GDM1 (cell line): ENCODE measurements around the gene NOL12.
A peak's percentile ranks its signal among the peaks of the same experiment; 100 is the strongest.
"Not testable (repeated sequence)": the region's sequence is repeated elsewhere in the genome, so short reads cannot be mapped to it uniquely, and the experiment has no call there.

ENCODE experiments used
- DNase-seq: peaks from one replicate; lab custom pipeline; 2025; lab: John Stamatoyannopoulos, UW

NOL12 gene, protein sequence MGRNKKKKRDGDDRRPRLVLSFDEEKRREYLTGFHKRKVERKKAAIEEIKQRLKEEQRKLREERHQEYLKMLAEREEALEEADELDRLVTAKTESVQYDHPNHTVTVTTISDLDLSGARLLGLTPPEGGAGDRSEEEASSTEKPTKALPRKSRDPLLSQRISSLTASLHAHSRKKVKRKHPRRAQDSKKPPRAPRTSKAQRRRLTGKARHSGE

GRCh38 chr22:37686002-37686982, at the start of gene NOL12:
Gene NOL12, plus strand, starts transcription at chr22:37686343. Its CDS starts 50 bp downstream, at chr22:37686393.
- DNase-seq: peak; percentile 81

GRCh38 chr22:37636949-37637273, 49.2 kb upstream of the NOL12 start:
- DNase-seq: no peak

DNA sequence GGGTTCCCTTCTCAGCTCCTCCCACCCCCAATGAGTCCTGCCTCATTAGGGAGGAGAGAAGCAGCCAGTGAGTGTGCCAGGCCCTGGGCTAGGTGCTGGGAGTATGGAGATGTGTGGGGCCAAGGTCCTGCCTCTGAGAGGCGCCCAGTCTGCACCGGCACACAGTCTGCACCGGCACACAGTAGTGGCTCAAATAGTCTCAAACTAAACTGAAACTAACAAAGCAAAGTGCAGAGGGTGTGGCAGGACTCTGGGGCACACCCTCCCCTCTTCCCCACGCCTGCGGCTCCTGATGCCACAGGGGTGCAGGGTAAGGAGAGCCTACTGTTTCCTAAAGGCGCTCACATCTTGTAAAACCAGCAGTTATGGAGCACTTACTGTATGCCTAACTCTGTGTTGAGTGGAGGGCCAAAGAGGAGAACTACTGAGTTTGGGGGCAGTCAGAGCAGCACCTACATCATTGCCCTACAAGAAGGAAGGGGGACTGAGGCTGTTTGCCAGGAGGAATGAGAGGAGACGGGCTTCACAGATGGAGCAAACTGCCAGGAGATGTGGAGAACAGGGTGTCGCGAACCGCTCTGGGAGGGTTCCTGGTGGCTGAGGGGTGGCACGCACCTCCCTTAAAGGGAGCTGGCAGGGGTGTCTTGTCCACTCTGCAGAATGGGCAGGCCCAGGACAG, 47.6 kb upstream of the NOL12 start:
- DNase-seq: no peak

- peak; percentile 39 for DNase-seq
These were observed 46.9 kb upstream of the NOL12 start, which contains the start of gene SH3BP1 for GRCh38 chr22:37639070-37639760. Gene SH3BP1, plus strand, starts transcription at chr22:37639669. Its CDS starts 119 bp downstream, at chr22:37639788.

DNA sequence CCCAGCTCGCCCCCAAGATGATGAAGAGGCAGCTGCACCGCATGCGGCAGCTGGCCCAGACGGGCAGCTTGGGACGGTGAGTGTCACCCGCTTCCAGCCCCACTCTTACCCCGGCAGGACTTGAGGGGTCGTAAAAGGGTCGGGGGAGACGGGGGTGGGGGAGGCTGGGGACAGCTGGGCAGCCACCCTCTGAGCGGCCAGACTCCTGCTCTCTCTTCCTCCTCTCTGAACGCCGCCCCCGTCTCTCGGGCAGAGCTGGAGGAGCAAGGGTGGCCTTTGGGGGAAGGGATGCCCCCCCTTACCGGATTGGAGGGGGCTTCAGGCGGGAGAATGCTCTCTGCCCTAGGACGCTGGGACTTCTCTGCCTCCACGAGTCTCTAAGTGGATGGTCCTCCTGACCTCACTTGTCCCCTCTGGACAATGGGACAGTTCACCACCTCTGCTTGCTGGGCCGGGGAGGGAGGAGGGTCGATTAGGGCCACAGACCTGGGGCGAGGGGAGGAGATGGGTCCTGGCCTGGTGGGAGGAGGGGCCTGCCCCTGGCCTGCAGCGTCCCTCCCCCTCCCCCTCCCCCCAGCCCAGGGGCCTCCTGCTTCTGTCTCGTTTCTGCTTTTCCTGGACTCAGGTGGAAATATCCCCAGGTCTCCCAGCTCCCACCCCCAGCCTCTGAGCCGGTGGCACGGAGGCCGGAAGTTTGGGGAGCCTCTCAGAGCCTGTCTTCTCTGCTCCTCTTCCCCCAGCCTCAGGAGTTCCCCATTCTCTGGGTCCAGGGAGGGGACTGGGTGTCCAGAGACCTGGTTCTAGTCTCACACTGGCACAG, 46.2 kb upstream of the NOL12 start:
- DNase-seq: no peak

- no peak for DNase-seq
These were observed 45.3 kb upstream of the NOL12 start for GRCh38 chr22:37640591-37641560.

DNA sequence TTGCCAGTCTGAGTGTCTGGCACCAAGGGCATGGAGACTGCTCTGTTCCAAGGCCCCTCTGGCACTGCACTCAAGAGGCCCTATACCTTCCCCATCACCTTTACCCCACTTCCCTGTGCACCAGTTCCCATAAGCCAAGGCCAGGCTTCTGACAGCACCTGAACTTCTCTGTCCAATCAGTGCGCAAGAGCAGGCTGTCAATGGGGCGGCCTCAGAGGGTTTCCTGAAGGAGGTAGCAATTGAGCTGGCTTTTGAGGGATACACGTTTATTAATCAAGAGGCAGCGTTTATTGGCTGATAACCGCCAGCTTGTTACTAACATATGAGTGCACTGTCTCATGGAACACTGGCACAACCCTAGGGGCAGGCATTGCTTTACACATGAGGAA, 44.6 kb upstream of the NOL12 start:
- DNase-seq: no peak

DNA sequence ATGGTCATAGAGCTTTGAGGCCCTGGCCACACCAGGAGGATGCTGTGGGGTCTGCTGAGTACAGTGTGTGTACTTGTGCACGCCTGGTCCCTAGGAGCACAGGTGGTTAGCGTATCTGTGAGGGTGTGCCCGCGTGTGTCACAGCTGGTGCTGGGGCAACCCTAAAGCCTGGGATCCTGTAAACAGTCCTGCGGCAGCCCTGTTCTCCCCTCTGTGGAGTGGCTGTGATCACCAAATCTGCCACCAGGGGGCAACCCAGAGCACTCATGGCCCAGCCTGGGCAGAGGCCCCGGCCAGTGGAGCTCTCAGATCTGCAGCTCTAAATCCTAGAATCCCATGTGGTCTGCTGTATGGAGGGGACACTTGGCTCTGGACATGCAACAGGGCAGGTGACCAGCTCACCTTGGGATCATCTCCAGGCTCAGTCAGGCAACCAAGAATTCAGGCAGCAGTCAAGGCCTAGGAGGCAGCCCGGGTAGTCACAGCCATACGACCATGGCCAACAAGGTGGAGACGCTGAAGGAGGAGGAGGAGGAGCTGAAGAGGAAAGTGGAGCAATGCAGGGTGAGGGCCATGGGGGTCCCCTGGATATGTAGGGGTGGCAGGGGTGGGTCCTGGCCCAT, 42.8 kb upstream of the NOL12 start:
- DNase-seq: peak; percentile 63

DNA sequence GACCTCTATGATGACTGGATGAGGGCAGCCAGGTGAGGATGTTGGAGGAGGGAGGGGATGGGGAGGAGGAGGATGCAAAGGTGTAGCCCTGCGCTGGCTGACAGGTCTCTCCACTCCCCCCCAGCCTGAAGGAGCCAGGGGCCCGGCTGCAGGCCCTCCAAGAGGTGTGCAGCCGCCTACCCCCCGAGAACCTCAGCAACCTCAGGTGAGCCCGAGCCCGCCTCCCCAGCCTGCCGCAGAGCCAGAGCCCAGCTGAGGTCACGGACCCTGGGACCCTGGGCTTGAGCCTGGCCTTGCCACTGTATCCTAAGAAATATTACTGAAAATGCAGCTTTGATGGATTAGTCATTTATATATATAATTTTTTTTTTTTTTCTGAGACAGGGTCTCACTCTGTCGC, 38.8 kb upstream of the NOL12 start:
- no peak for DNase-seq

DNA sequence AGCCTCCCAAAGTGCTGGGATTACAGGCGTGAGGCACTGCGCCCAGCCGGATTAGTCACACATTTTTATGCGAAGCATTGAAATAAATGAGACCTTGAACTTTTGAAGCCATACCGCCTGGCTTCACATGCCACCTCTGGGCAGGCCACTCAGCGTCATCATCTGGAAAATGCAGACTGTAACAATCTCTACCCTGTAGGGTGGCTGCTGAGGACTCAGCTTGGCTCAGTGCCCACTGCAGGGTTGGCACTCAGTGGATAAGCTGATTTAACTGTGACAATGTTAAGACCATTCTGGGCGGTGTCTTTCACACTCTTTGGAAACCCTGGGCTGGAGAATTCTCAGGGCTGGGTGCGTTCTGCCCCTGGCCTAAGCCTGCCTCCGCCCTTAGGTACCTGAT, 38.2 kb upstream of the NOL12 start:
- DNase-seq: no peak

DNA sequence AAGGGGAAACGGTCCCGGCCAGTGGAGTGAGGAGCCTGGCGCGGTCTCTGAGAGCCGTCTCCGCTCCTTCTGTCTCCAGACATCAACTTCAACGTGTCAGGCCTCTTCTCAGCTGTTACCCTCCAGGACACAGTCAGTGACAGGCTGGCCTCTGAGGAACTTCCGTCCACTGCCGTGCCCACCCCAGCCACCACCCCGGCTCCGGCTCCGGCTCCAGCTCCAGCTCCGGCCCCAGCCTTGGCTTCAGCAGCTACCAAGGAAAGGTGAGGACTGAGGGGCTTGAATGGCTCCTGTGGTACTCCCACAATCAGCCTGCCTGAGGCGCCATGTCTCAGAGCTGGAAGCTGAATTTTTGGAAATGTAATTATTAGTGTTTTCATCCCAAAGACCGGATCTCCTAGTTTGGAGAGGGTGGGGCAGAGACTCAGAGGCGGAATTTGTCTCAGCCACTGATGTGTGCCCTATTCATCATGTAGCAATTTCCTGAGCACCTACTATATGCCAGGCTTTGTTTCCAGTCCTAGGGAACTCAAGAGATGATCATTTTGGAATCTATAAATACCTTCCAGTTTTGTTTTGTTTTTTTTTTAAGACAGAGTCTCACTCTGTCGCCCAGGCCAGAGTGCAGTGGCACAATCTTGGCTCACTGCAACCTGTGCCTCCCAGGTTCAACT, 35.5 kb upstream of the NOL12 start:
- no peak for DNase-seq

GRCh38 chr22:37654563-37655251, 31.4 kb upstream of the NOL12 start:
- DNase-seq: no peak

- no peak for DNase-seq
These were observed 30.9 kb upstream of the NOL12 start for GRCh38 chr22:37655252-37655563.

DNA sequence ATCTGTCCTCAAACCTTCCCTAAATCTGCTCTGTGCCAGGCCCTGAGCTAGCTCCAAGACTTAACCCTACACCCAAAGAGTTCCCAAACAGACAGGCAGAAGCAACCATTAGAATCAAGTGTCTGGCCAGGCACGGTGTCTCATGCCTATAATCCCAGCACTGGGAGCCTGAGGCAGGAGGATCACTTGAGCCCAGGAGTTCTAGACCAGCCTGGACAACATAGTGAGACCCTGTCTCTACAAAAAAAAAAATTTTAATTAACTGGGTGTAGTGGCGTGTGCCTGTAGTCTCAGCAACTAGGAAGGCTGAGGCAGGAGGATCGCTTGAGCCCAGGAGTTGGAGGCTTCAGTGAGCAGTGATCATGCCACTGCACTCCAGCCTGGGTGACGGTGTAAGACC, 29.6 kb upstream of the NOL12 start:
- not testable (repeated sequence) for DNase-seq

GRCh38 chr22:37657590-37658132, 28.5 kb upstream of the NOL12 start:
- no peak for DNase-seq

GRCh38 chr22:37658133-37659065, 27.7 kb upstream of the NOL12 start, which contains the start of gene PDXP:
Gene PDXP, plus strand, starts transcription at chr22:37658723. Its CDS starts 60 bp downstream, at chr22:37658783.
- peak; percentile 100 for DNase-seq
